Stimulated activated CD8-positive, alpha-beta memory T cell treated with anti-CD3 and anti-CD28 coated beads, Interleukin-15, amount 100 ng/mL, for 24 hours (primary cell): ENCODE results near the gene CD6.
"Not testable (repeated sequence)": the region's sequence is repeated elsewhere in the genome, so short reads cannot be mapped to it uniquely, and the experiment has no call there.

Experiments
- DNase-seq: peaks from one replicate; pipeline ENCODE4 v3.0.0-alpha.2; 2020; ENCODE audit warnings: low read depth

CD6 gene

GRCh38 chr11:60951904-60952741 is 19.4 kb upstream of the CD6 start, which contains the start of gene SLC15A3:
TSS of gene SLC15A3 (minus strand) at chr11:60952176. CDS start at chr11:60951551, 625 bp downstream.
- DNase-seq = no peak

GRCh38 chr11:60952742-60953170 is 18.7 kb upstream of the CD6 start:
- no peak for DNase-seq

GRCh38 chr11:60953781-60954180 is 17.7 kb upstream of the CD6 start:
- DNase-seq = no peak

DNA sequence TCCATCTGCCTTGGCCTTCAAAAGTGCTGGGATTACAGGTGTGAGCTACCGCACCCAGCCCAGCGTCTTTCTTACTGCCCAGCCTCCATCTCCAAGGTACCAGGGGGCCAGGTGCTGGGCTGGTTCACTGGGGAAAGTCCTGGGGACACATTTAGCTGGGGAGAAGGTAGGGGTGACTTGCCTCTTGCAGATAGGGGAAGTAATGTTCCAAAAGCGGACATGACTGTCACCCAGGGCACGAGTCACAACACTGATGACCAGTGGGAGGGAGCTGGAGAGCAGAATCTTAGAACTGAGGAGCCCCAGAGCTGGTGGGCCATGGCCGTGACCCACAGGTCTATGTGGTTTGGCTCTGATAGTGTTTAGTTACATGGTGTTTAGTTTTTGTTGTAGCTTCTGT is 17.1 kb upstream of the CD6 start:
- DNase-seq = no peak

- DNase-seq = no peak
Measured at GRCh38 chr11:60955571-60955970, 15.9 kb upstream of the CD6 start.

- no peak for DNase-seq
Measured at GRCh38 chr11:60957188-60957587, 14.3 kb upstream of the CD6 start.

DNA sequence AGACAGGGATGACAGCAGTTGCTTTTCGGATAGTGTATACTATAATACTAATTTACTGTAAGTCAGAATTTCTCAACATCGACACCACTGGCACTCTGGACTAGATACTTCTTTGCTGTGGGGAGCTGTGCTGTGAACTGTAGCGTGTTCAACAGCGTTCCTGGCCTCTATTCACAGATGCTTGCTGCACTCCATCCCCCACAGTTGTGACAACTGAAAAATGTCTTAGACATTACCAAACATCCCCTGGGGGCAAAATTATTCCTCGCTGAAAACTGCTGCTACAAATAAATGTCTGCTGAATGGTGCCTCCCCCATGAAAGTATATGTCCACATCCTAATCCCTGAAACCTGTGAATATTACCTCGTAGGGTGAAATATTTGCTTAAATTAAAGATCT is 12.0 kb upstream of the CD6 start:
- DNase-seq = no peak

DNA sequence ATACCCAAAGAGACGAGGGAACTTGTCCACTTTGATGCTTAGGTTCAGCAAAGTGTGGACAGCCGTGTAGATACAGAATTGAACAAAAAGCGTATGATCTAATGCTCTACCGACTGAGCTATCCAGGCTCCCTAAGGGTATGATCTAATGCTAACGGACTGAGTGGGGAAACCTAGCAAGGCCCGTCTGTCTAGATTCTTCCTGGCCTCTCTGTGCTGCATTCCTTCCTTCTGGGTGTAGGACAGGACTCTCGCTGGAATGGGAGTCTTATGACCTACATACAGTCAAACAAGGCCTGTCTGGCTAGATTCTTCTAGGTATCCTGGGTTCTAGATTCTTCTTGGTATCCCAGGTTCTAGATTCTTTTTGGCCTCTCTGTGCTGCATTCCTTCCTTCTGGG is 11.1 kb upstream of the CD6 start:
- DNase-seq = no peak

DNA sequence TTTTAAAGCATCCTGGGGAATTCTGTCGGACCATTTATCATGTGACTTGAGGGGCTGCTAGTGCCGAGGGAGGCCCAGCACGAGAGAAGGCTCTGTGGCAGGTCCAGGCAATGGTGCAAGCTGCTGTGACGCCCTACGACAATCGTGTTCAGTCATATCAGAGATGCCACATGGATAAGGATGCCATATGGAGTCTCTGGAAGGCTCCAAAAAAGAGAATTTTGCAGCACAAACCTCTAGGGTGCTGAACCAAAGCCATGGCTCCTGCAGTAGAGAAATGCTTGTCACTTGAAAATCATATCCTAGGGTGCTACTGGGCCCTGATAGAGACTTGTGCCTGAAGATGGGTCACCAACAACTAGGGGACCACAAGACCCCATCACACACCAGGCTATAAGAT is 6.7 kb upstream of the CD6 start:
- no peak for DNase-seq

- DNase-seq = no peak
Measured at GRCh38 chr11:60966890-60967289, 4.6 kb upstream of the CD6 start.

- no peak for DNase-seq
Measured at GRCh38 chr11:60968223-60968622, 3.3 kb upstream of the CD6 start.

DNA sequence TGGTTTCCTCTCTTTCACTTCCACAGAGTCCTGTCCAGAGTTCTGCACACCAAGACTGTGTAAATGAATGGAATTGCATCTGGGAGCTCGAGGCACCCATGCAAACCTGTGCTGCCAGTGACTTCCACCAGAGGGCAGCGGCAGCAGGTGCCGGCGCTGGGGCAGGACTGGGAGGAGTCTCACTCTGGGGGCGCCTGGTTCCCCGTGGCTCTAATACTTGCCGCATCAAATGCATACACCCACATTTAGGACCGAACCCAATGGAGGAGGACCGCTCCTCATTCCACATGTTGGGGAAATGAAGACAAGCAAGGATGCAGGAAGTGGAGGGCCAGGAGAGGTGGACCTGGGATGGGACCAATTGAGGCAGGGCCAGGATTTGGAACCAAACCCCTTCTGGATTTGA is 1.1 kb upstream of the CD6 start:
- DNase-seq = peak; percentile 62

- no peak for DNase-seq
Measured at GRCh38 chr11:60970890-60971289, 590 bp upstream of the CD6 start.

DNA sequence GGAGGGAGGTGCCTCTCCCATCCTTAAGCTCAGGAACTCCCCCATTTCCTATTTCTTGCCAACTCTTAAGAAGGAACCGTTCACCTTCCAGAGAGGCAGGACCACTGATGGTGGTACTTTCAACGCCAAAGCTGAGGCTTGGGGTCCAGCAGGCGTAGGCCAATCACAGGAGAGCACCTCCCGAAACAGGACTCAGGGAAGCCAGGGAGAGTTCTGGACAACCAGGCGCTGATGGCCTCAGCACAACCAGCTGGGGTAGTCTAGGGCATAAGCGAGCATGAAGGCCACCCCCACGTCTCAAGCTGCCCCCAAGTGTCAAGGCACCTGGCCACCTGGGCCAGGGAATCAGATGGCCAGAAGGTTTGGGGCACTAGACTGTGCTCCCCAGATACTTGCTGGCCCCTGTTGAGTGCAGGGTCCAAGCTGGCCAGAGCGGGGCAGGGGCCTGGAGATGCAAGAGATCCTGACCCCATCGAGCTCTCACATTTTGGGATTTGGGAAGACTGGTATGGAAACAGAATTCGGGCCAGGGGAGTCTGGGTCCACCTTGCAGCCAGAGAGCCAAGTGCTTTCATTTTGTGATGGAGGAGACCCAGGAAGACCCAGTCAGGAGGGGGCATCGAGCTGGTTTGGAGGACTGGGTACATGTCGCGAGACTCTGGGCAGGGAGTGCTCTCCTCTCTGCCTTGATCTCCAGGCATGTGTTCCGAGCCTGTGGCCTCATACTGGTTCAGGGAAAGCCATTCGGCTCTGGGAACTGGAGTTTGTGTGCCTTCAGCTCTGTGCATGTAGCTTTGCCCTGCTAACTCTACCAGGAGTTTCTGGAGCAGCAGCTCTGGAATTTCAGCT is 926 bp downstream of the CD6 start:
- no peak for DNase-seq

DNA sequence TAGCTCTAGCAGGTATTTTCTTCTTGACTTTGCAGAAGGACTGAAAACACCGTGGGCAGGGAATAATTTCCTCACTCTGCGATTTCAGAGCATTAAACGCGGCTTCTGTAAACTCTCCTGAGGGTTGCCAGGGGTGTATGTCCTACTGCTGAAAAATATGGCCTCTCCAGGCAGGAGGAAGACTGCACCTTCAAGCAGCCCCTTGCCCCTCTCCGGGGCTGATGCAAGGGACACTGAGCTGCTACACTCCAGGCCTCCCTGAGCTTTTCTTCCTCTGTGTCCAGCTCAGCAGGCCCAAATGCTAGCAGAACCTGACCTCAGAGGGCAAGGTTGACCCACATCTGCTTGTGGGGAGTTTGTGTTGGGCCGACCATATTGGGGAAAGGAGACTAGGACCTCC is 2.2 kb downstream of the CD6 start:
- DNase-seq = no peak

DNA sequence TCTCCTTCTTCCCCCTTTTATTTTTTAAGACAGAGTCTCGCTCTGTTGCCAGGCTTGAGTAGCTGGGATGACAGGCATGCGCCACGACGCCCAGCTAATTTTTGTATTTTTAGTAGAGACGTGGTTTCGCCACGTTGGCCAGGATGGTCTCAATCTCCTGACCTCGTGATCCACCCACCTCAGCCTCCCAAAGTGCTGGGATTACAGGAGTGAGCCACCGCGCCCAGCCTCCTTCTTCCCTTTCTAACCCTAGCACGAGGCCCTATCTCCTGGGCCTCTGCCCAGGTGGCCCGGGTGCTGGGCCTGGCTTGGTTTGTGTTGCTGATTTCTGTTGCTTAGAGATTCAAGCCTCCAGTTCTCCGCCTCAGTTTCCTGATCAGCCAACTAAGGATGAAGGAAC is 2.8 kb downstream of the CD6 start:
- DNase-seq = not testable (repeated sequence)

DNA sequence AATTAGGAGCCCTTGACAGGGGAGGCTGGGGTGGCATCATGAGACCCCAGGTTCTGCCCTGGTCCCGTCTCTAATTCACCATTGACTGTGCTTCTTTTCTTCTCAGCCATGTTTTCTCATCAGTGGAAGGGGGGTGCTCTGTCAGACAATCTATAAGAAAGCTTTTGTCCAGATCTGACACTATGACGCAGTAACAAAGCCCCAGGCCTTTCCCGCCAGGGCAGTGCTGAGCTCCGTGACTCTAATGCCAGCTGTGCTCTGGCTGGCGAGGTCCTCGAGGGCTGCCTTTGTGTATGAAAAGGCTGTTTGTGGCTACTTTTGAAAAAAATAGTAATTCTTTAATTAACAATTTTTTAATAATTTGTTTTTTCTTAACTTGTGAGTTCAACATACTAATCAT is 3.2 kb downstream of the CD6 start:
- DNase-seq = no peak

DNA sequence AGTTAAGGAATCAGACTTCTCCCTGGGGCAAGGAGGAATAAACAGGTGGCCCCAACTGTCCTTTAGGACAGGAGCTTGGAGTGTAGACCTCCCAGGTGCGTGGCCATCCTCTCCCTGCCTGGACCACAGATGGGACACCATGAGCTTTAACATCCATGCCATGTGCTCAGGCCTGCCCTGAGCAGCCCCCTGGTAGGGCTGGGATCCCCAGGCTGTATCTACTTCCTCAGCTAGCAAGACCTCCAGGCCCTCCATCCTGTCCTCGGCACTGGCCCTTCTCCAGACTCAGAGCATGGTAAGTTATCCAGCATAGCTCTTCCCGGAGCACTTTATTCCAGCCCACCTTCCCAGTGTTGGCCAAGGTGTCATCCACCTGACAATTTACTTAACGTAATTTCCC is 5.7 kb downstream of the CD6 start:
- DNase-seq = no peak

GRCh38 chr11:60977836-60978235 is 6.4 kb downstream of the CD6 start:
- no peak for DNase-seq

DNA sequence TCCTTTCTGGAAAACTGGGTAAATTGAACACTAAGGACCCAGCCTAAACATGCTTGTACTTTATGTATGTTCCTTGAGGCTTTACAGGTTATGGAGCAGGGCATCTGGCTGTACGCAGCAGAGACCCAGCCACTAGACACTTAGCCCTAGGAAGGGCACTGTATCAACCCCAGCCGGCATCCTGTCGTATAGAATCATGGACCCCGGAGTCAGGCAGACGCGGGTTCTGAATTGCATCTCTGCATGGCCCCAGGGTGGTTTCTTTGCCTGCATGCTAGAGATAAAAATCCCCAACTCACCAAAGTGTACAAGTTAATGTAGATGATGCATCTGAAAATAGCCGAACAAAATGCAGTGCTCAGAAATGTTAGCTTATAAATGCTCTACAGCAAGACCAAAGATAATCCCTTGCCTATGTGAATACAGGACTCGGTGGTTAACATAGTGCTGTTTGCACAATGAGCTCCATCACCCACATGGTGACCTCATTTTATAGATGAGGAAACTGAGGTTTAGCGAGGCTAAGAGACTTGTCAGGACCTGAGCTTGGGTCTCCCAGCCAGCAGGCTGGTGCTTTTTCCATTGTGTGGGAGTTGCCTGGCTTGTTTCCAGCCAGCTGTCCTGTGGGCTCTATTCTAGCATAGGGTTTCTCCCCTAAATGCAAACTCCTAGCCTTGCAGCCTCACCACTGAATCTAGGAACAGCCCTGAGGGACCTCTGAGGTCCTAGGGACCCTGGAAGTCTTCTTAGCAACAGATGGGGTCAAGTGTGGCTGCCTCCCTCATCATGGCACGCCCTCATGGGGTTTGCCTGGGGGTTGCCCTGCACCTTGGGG is 7.3 kb downstream of the CD6 start:
- peak; percentile 51 for DNase-seq

- no peak for DNase-seq
Measured at GRCh38 chr11:60981515-60981914, 10.0 kb downstream of the CD6 start.

GRCh38 chr11:60982184-60982583 is 10.7 kb downstream of the CD6 start:
- no peak for DNase-seq
